H54 (cell line): ENCODE data around the gene CSNK1A1L.

Experiments
- DNase-seq: peaks from one replicate; pipeline ENCODE4 v3.0.0; 2011; ENCODE audit warnings: low spot score, mixed read lengths; ENCODE audit not compliant: insufficient read length
- FAIRE-seq: peaks from 3 replicates; lab custom pipeline; 2011; peaks lifted over from hg19 to GRCh38; lab: Jason Lieb, UNC
- POLR2A ChIP-seq: IDR thresholded peaks from 2 replicates; pipeline ENCODE4 v1.6.1; 2011; ENCODE audit warnings: low read depth, mild to moderate bottlenecking, low read length

The CSNK1A1L gene

GRCh38 chr13:37094099-37094498, 11.4 kb downstream of the CSNK1A1L start:
- DNase-seq, result no peak
- no peak for FAIRE-seq
- no peak for TF ChIP-seq POLR2A

- TF ChIP-seq POLR2A, result no peak
- FAIRE-seq (no peak), DNase-seq (no peak)
Observed at GRCh38 chr13:37091835-37092234, 13.6 kb downstream of the CSNK1A1L start.

DNA sequence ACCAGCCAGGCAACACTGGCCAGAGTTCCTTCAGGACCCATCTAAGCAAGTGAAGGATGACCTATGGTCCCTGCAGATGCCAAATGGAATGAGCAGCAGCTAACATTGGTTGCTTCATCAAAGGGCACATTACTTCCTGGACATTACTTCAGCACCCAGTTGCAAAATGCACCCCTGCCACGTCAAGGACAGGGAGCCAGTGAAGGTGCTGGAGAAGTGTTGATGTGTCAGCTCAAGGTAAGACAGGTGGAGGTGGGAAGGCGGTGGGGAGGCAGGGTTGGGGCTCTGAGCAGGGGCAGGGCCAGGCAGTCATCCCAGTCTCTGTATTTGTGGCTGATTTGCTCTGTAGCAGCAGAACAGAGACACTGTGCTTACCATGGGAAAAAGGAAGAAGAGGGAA, 14.6 kb downstream of the CSNK1A1L start:
- TF ChIP-seq POLR2A, result no peak
- DNase-seq, result no peak
- no peak for FAIRE-seq

DNA sequence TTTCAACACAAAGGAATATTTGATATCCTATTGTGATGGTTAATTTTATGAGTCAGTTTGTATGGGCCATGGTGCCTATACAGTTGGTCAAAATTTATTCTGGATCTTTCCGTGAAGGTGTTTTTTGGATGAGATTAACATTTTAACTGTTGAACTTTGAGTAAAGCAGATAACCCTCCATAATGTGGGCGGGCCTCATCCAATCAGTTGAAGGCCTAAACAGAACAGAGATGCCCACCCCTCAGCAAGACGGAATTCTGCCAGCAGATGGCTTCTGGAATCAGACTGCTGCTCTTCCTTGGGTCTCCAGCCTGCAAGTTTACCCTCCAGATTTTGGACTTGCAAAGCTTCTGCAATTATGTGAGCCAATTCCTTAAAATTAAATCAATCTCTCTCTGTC, 16.0 kb downstream of the CSNK1A1L start:
- DNase-seq (no peak), FAIRE-seq (no peak)
- no peak for TF ChIP-seq POLR2A

DNA sequence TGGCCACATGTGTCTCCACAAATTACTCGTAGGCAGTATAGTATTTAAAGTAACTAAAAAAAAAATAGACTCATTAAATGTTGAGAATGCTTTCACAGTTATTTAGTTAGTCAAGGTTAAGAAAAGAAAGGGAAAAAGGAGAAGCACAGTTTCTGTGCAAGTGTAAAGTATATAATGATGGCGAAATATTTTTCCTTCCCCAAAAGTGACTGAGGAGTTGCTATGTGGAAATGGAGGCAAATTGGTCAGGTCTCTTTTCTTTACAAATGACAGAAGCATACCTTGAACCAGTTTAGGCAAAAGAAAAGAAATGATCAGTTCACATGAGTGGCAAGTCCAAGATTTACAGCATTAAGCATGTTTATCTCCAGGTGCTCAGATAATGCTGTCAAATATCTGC, 18.0 kb downstream of the CSNK1A1L start:
- TF ChIP-seq POLR2A, result no peak
- DNase-seq, result no peak
- no peak for FAIRE-seq

DNA sequence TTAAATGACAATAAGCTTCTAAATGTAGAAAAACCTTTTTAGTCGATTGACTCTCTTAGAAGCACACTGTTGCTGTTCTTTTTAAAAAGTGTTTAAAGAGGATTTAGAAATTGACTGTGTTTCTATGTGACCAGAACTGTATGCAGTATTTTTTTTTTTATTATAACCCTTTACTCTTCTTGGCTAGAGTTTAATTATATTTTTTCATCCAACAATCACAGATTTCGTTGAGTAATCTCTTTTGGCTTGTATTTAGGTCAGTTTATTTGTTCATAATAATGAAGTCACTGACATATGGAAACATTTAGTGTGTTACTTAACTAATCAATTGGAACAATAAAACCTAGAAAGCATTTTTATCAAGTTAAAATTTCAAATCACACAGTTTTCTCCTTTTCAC, 19.9 kb downstream of the CSNK1A1L start:
- FAIRE-seq, result no peak
- no peak for TF ChIP-seq POLR2A

GRCh38 chr13:37076818-37077217, 28.6 kb downstream of the CSNK1A1L start:
- FAIRE-seq, result no peak
- no peak for TF ChIP-seq POLR2A
- DNase-seq, result no peak

More for the DNA sequence above, 19.9 kb downstream of the CSNK1A1L start:
- DNase-seq, result no peak

DNA sequence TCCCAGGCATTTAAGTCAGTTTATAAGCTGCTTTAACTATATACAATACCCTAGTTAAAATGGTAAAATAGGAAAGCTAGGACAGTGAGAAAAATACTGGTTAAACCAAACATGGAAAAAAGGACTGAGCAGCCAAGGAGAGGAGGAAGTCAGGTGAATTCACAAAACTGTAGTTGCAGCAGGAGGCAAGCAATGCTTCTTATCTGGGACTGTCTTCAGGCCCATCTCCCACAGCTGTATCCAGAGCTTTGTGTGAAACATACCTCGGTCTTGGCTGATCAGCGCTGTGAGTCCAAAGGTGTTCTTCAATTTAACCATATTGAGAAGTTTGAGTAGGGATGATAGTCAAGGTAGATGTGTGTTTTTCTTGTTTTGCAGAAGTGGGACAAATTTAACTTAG, 30.3 kb downstream of the CSNK1A1L start:
- FAIRE-seq, result no peak
- DNase-seq, result no peak
- no peak for TF ChIP-seq POLR2A

GRCh38 chr13:37074703-37075102, 30.8 kb downstream of the CSNK1A1L start:
- no peak for DNase-seq
- FAIRE-seq, result no peak
- no peak for TF ChIP-seq POLR2A

GRCh38 chr13:37072024-37072423, 33.4 kb downstream of the CSNK1A1L start:
- no peak for FAIRE-seq
- no peak for TF ChIP-seq POLR2A
- DNase-seq, result no peak

- DNase-seq (no peak), FAIRE-seq (no peak)
- no peak for TF ChIP-seq POLR2A
Observed at GRCh38 chr13:37070956-37071355, 34.5 kb downstream of the CSNK1A1L start.

DNA sequence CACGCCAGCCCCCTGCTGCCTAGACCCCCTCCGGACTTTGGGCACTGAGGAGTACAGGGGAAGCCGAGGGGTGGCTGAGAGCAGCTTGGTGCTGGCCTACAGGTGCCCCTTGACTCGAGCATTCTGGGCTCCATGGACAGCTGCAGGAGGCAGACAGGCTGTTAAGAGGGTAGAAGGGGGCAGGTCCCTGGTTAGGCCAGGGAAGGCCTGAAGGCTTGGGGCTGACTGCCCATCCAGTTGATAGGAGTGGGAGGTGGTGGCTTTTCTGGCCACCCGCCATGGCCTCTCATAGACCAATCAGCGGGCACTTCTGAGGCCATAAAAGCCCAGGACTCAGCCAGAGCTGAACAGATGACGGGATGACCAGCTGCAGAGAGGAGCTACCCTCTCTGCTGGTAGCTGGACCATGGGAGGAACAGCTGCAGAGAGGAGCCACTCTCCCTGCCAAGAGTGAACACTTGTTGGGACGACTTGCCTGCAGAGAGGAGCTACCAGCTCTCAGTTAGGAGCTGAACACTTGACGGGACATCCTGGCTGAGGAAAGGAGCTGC, 35.2 kb downstream of the CSNK1A1L start:
- DNase-seq (no peak), FAIRE-seq (no peak)
- TF ChIP-seq POLR2A, result no peak

DNA sequence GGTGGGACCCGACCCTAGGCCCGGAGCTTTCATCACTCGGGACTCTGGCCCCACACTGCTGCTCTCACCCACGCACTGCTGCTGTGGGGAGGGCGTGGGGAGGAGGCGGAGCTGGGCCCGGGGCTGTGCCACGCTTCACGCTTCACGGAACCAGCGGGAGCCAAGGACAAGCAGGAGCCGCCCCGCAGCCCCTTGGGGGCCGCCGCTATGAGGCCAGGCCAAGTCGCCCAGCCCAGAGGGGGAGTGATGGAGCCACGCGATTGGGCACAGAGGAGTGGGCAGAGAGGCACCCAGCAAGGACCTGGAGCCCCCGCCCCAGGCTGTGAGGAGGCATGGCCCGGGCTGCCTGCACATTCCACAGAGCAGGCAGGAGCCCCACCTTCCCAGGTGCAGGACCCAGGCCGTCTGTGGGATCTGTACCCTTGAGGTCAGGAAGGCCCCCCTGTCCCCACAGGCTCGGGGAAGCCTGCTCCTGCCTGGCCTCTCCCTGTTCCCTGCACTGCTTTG, 35.8 kb downstream of the CSNK1A1L start:
- FAIRE-seq (no peak), DNase-seq (no peak)
- TF ChIP-seq POLR2A, result no peak

- FAIRE-seq, result no peak
- TF ChIP-seq POLR2A, result no peak
- no peak for DNase-seq
Observed at GRCh38 chr13:37068962-37069361, 36.5 kb downstream of the CSNK1A1L start.

DNA sequence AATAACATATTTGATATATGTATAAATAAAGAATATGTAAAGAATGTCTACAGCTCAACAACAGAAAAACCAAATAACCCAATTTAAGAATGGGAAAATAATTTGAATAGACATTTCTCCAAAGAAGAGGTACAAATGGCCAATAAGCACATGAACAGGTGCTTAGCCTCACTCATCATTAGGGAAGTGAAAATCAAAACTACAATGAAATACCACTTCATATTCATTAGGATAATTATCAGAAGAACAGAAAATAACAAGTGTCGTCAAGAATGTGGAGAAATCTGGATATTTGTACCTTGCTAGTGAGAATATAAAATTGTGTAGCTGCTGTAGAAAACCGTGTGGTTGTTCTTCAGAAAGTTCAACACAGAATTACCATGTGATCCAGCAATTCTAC, 37.6 kb downstream of the CSNK1A1L start:
- no peak for TF ChIP-seq POLR2A
- no peak for DNase-seq
- no peak for FAIRE-seq

DNA sequence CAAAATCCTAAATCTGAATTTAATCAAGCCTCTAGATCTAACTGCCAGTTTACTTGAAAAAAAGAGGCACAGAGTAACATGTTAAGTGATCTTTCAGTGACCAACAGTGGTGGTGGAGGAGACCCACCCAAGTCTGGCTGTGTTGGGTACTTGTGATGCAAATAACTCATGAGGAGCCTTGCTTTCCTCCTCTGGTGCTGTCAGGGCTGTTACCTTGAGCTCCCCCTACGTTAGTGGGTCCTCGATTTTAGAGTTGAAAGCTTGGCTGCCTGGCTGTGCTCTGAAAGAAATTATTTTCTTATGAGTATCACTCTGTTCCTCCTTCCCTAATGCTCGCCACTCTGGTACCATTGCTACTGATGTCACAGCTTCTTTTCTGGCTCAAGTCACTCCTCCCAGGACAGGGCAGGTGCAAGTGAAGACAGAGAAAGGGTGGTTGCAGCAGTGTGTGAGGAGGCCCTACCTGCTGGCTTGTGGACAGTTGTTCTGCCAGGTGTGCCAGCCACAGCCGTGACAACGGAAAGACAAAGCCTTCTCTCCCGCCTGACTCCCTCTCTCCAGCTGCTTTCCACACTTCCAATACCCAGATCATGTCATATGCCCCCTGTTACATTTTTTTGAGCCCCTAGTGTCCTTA, 39.5 kb downstream of the CSNK1A1L start:
- no peak for FAIRE-seq

More for the DNA sequence above, 39.5 kb downstream of the CSNK1A1L start:
- no peak for DNase-seq
- TF ChIP-seq POLR2A, result no peak
